Muscle layer of colon (tissue), 2 donors: ENCODE results near the gene TRIP13.
"Not testable (repeated sequence)": the region's sequence is repeated elsewhere in the genome, so short reads cannot be mapped to it uniquely, and the experiment has no call there.

Source experiments
- H3K27ac ChIP-seq: one replicate; pipeline ENCODE4 v1.7.0; 2013; ENCODE audit warnings: low read depth, mild to moderate bottlenecking, low read length, moderate library complexity
- H3K27me3 ChIP-seq, 2 donors: one replicate each; pipeline ENCODE4 v1.7.0; 2013; ENCODE audit warnings: low read length in 2 of 2, mild to moderate bottlenecking in 2 of 2; ENCODE audit not compliant: insufficient read depth in 2 of 2, control insufficient read depth in 1 of 2
- H3K36me3 ChIP-seq: one replicate; pipeline ENCODE4 v1.7.0; 2013; ENCODE audit warnings: mild to moderate bottlenecking, low read length; ENCODE audit not compliant: insufficient read depth
- H3K4me1 ChIP-seq: one replicate; pipeline ENCODE4 v1.7.0; 2013; ENCODE audit warnings: mild to moderate bottlenecking, low read length; ENCODE audit not compliant: insufficient read depth
- H3K4me3 ChIP-seq, 2 donors: one replicate each; pipeline ENCODE4 v1.7.0; 2013; ENCODE audit warnings: low read length in 2 of 2, low read depth in 1 of 2, mild to moderate bottlenecking in 1 of 2, moderate library complexity in 1 of 2
- H3K9ac ChIP-seq: one replicate; pipeline ENCODE4 v1.7.0; 2013; ENCODE audit warnings: low read length
- H3K9me3 ChIP-seq: one replicate; pipeline ENCODE4 v1.7.0; 2013; ENCODE audit warnings: mild to moderate bottlenecking, low read length
- donor health status: abdominal sarcoma.
- donor health status: Adenocarcinoma of cecum.

TRIP13 gene

GRCh38 chr5:930866-931265 is 38.2 kb downstream of the TRIP13 start:
- no peak overlapping the region for H3K4me3 ChIP-seq
- no peaks in the 10 kb centered on the region for H3K9me3 ChIP-seq
- H3K36me3 ChIP-seq, result no peaks in the 10 kb centered on the region
- H3K27me3 ChIP-seq, result peaks cover 0 to 7% of the 10 kb centered on the region in 2 donors
- H3K4me1 ChIP-seq, result peaks cover 10% of the 10 kb centered on the region
- no peak overlapping the region for H3K9ac ChIP-seq
- H3K27ac ChIP-seq, result no peak overlapping the region

- Histone ChIP-seq H3K9me3 (no peaks in the 10 kb centered on the region), H3K4me3 (no peak overlapping the region), H3K27me3 (no peaks in the 10 kb centered on the region), H3K9ac (no peak overlapping the region), H3K4me1 (peaks cover 5% of the 10 kb centered on the region), H3K27ac (no peak overlapping the region), H3K36me3 (no peaks in the 10 kb centered on the region)
Observed at GRCh38 chr5:931570-932145, 39.0 kb downstream of the TRIP13 start.

- H3K4me1 ChIP-seq, result peaks cover 5% of the 10 kb centered on the region
- no peak overlapping the region for H3K9ac ChIP-seq
- no peak overlapping the region for H3K27ac ChIP-seq
- no peaks in the 10 kb centered on the region for H3K9me3 ChIP-seq
- H3K36me3 ChIP-seq, result no peaks in the 10 kb centered on the region
- no peaks in the 10 kb centered on the region for H3K27me3 ChIP-seq
- H3K4me3 ChIP-seq, result no peak overlapping the region
Observed at GRCh38 chr5:932151-932627, 39.5 kb downstream of the TRIP13 start.

- peaks cover 5% of the 10 kb centered on the region for H3K4me1 ChIP-seq
- no peaks in the 10 kb centered on the region for H3K27me3 ChIP-seq
- H3K9me3 ChIP-seq, result no peaks in the 10 kb centered on the region
- H3K27ac ChIP-seq, result no peak overlapping the region
- H3K9ac ChIP-seq, result no peak overlapping the region
- no peaks in the 10 kb centered on the region for H3K36me3 ChIP-seq
- H3K4me3 ChIP-seq, result no peak overlapping the region
Observed at GRCh38 chr5:932628-933250, 40.1 kb downstream of the TRIP13 start.

GRCh38 chr5:933251-933861 is 40.7 kb downstream of the TRIP13 start:
- Histone ChIP-seq H3K9me3 (no peaks in the 10 kb centered on the region), H3K36me3 (no peaks in the 10 kb centered on the region), H3K27ac (no peak overlapping the region), H3K4me3 (no peak overlapping the region), H3K9ac (no peak overlapping the region), H3K4me1 (peaks cover 5% of the 10 kb centered on the region), H3K27me3 (no peaks in the 10 kb centered on the region)

GRCh38 chr5:933951-934350 is 41.3 kb downstream of the TRIP13 start:
- H3K36me3 ChIP-seq, H3K9me3 ChIP-seq, H3K4me3 ChIP-seq, H3K27ac ChIP-seq, H3K27me3 ChIP-seq, H3K4me1 ChIP-seq, H3K9ac ChIP-seq: not testable (repeated sequence)

GRCh38 chr5:934381-934967 is 41.8 kb downstream of the TRIP13 start:
- H3K27ac ChIP-seq, H3K4me1 ChIP-seq, H3K27me3 ChIP-seq, H3K36me3 ChIP-seq, H3K9ac ChIP-seq, H3K9me3 ChIP-seq, H3K4me3 ChIP-seq: not testable (repeated sequence)

- H3K36me3 ChIP-seq, result no peaks in the 10 kb centered on the region
- no peaks in the 10 kb centered on the region for H3K27me3 ChIP-seq
- no peak overlapping the region for H3K27ac ChIP-seq
- no peak overlapping the region for H3K4me3 ChIP-seq
- peaks cover 5% of the 10 kb centered on the region for H3K4me1 ChIP-seq
- no peak overlapping the region for H3K9ac ChIP-seq
- H3K9me3 ChIP-seq, result no peaks in the 10 kb centered on the region
Observed at GRCh38 chr5:935510-936084, 42.9 kb downstream of the TRIP13 start.

GRCh38 chr5:936149-937144 is 43.8 kb downstream of the TRIP13 start:
- Histone ChIP-seq H3K27ac (no peak overlapping the region), H3K9ac (no peak overlapping the region), H3K36me3 (no peaks in the 10 kb centered on the region), H3K9me3 (no peaks in the 10 kb centered on the region), H3K27me3 (no peaks in the 10 kb centered on the region), H3K4me1 (peaks cover 5% of the 10 kb centered on the region), H3K4me3 (no peak overlapping the region)

- H3K4me3 ChIP-seq, result no peak overlapping the region
- no peaks in the 10 kb centered on the region for H3K9me3 ChIP-seq
- H3K36me3 ChIP-seq, result no peaks in the 10 kb centered on the region
- peaks cover 4% of the 10 kb centered on the region for H3K4me1 ChIP-seq
- H3K27me3 ChIP-seq, result no peaks in the 10 kb centered on the region
- no peak overlapping the region for H3K9ac ChIP-seq
- no peak overlapping the region for H3K27ac ChIP-seq
Observed at GRCh38 chr5:937151-937924, 44.7 kb downstream of the TRIP13 start.
